Measurements from ENCODE around the gene PIP4K2B. TPM values are rescaled to one million over a fixed set of nuclear protein-coding genes. Genes with fewer than 3 reads are reported as not detected.

The PIP4K2B gene
- total and polyA plus RNA-seq, 9 of the 15 experiments (the other 6 are each of a cell fraction or from before 2014, with no cell fraction given) = 3.7 to 29.9 (median 23.0) TPM

GRCh38 chr17:38799501-38800236 is at the start of gene PIP4K2B (continued):
- TF ChIP-seq ZNF609 (CRISPR knock-in tag; IDR thresholded peaks at IDR 0.05; ENCODE audit: borderline replicate concordance) (no peak), OTX1 (CRISPR knock-in tag; IDR thresholded peaks at IDR 0.05) (no peak), COPS2 (conservative IDR thresholded peaks at IDR 0.05) (no peak), REST (IDR thresholded peaks at IDR 0.05; ENCODE audit: borderline replicate concordance) (no peak), REST (CRISPR knock-in tag; IDR thresholded peaks at IDR 0.05; ENCODE audit: low read depth) (peak; percentile 48; the same call in 1 of the 2 replicates), NFE2L1 (tag; IDR thresholded peaks at IDR 0.05; ENCODE audit: borderline replicate concordance, low read depth) (no peak), SP1 (CRISPR knock-in tag; IDR thresholded peaks at IDR 0.05) (peak; percentile 78), NFYB (IDR thresholded peaks at IDR 0.05; ENCODE audit: extremely low read depth, insufficient read length) (peak; percentile 50), ZNF146 (CRISPR knock-in tag; IDR thresholded peaks at IDR 0.05; ENCODE audit: unreplicated experiment) (no peak), CCNT2 (IDR thresholded peaks at IDR 0.05; ENCODE audit: borderline replicate concordance, extremely low read depth, insufficient read length, low read depth, low read length) (peak; percentile 48), FOXK1 (CRISPR knock-in tag; IDR thresholded peaks at IDR 0.05; ENCODE audit: borderline replicate concordance) (no peak), KAT7 (CRISPR knock-in tag; IDR thresholded peaks at IDR 0.05; ENCODE audit: borderline replicate concordance) (0 out of 2 replicates have a peak, but pooled peaks have one; percentile 52), HMG20A (CRISPR knock-in tag; conservative IDR thresholded peaks at IDR 0.05) (no peak)
